Measurements from ENCODE around the gene TAF11L6. TPM values are rescaled to one million over a fixed set of nuclear protein-coding genes. Genes with fewer than 3 reads are reported as not detected.

TAF11L6 gene
- not detected in 2 replicates for total RNA-seq

GRCh38 chr5:17528369-17528768, at the start of gene TAF11L6:
TAF11L6 (plus strand) TSS chr5:17528669.

GRCh38 chr5:17497931-17498330, 30.5 kb upstream of the TAF11L6 start, which contains the start of gene TAF11L2:
TAF11L2 (plus strand) TSS chr5:17498231.

GRCh38 chr5:17518067-17518466, 10.4 kb upstream of the TAF11L6 start, which contains the start of gene TAF11L3:
TAF11L3 (plus strand) TSS chr5:17518367.

GRCh38 chr5:17521501-17521900, 7.0 kb upstream of the TAF11L6 start, which contains the start of gene TAF11L4:
TAF11L4 (plus strand) TSS chr5:17521801.

GRCh38 chr5:17524935-17525334, 3.5 kb upstream of the TAF11L6 start, which contains the start of gene TAF11L5:
TAF11L5 (plus strand) TSS chr5:17525235.

Other genes starting within 250 kb of the TAF11L6 start
- gene TAF11L2, start 30.4 kb upstream of the TAF11L6 start, total RNA-seq: not detected in 2 replicates
- gene TAF11L3, start 10.3 kb upstream of the TAF11L6 start, total RNA-seq: not detected in 2 replicates
- not detected in 2 replicates for gene TAF11L4, start 6.9 kb upstream of the TAF11L6 start, total RNA-seq
- gene TAF11L5, start 3.4 kb upstream of the TAF11L6 start, total RNA-seq: not detected in 2 replicates
- not detected in 2 replicates for gene TAF11L7, start 57.1 kb downstream of the TAF11L6 start, total RNA-seq
- gene TAF11L8, start 62.3 kb downstream of the TAF11L6 start, total RNA-seq: not detected in 2 replicates
- gene TAF11L9, start 65.7 kb downstream of the TAF11L6 start, total RNA-seq: not detected in 2 replicates
- not detected in 2 replicates for gene TAF11L10, start 69.2 kb downstream of the TAF11L6 start, total RNA-seq
- gene TAF11L11, start 75.5 kb downstream of the TAF11L6 start, total RNA-seq: not detected in 2 replicates
- not detected in 2 replicates for gene TAF11L12, start 81.7 kb downstream of the TAF11L6 start, total RNA-seq
- gene TAF11L13, start 103.4 kb downstream of the TAF11L6 start, total RNA-seq: not detected in 2 replicates
- not detected in 2 replicates for gene TAF11L14, start 105.8 kb downstream of the TAF11L6 start, total RNA-seq